ENCODE measurements around the gene KCTD1. TPM values are rescaled to one million over a fixed set of nuclear protein-coding genes. Genes with fewer than 3 reads are reported as not detected.
A peak's percentile ranks its signal among the peaks of the same experiment; 100 is the strongest.

The KCTD1 gene
- total and polyA plus RNA-seq, 2 donors (not counting 1 experiment from before 2014, with no cell fraction given) = 4.2 to 8.4 TPM

DNA sequence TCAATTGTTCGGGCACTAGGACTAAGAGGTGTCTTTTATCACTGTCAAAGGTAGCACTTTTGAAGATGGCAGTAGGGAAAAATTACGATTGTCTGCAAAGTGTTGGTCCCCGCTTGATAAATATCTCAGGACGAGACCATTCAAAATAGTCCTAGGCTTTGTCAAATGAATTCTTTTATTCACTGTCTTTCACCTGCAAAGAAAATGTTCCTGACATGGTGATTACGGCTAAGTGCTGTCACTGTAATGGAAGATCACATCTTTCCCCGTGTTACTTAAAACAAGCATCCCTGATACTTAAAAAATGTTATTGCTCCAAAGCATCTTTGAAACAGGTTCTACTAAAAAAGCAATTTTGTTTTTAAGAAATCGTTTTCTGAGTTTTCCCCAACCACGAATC is 71.7 kb downstream of the KCTD1 start:
- no peak overlapping the region for H3K4me3 ChIP-seq (replicated peaks in 1 of 4; ENCODE audit: control extremely low read depth in 1 of 4, insufficient read depth in 1 of 4, low read depth in 3 of 4, low read length in 4 of 4)
- no peak overlapping the region for H3K27ac ChIP-seq (ENCODE audit: insufficient read depth, low read length)
- no peak overlapping the region for H2AFZ ChIP-seq (ENCODE audit: low read length)
- no peak for DNase-seq (ENCODE audit: low read depth in 2 of 2)
- no peak overlapping the region for H3K4me2 ChIP-seq (ENCODE audit: extremely low read depth, insufficient read depth, low read length)
- no peaks in the 10 kb centered on the region for H3K9me3 ChIP-seq (ENCODE audit: control insufficient read depth, insufficient read depth, low read depth, low read length)
- no peak overlapping the region for H3K9ac ChIP-seq (ENCODE audit: insufficient read depth, low read length)
- H3K27me3 ChIP-seq (ENCODE audit: control insufficient read depth, insufficient read depth, low read length) = no peaks in the 10 kb centered on the region
- H3K4me1 ChIP-seq (ENCODE audit: control insufficient read depth, extremely low read depth, insufficient read depth, low read length) = peaks cover 7% of the 10 kb centered on the region
- H3K36me3 ChIP-seq (ENCODE audit: control insufficient read depth, insufficient read depth, low read length) = no peaks in the 10 kb centered on the region
- no peak for TF ChIP-seq EZH2 (IDR thresholded peaks at IDR 0.05; ENCODE audit: low read length, missing control alignments)
- TF ChIP-seq CTCF (conservative IDR thresholded peaks at IDR 0.05 in 1 of 2, IDR thresholded peaks at IDR 0.05 in 1 of 2; ENCODE audit: low read depth in 1 of 2, low read length in 2 of 2) = no peak
- no peaks in the 10 kb centered on the region for H4K20me1 ChIP-seq (ENCODE audit: control insufficient read depth, extremely low read depth, insufficient read depth, low read length)
- no peaks in the 10 kb centered on the region for H3K79me2 ChIP-seq (ENCODE audit: control insufficient read depth, insufficient read depth, low read length)

GRCh38 chr18:26474542-26474941 is 73.8 kb downstream of the KCTD1 start:
- H3K4me3 ChIP-seq (replicated peaks in 1 of 4; ENCODE audit: control extremely low read depth in 1 of 4, insufficient read depth in 1 of 4, low read depth in 3 of 4, low read length in 4 of 4) = no peak overlapping the region
- H3K9ac ChIP-seq (ENCODE audit: insufficient read depth, low read length) = no peak overlapping the region
- no peak overlapping the region for H3K4me2 ChIP-seq (ENCODE audit: extremely low read depth, insufficient read depth, low read length)
- no peaks in the 10 kb centered on the region for H3K27me3 ChIP-seq (ENCODE audit: control insufficient read depth, insufficient read depth, low read length)
- H3K9me3 ChIP-seq (ENCODE audit: control insufficient read depth, insufficient read depth, low read depth, low read length) = no peaks in the 10 kb centered on the region
- TF ChIP-seq CTCF (conservative IDR thresholded peaks at IDR 0.05 in 1 of 2, IDR thresholded peaks at IDR 0.05 in 1 of 2; ENCODE audit: low read depth in 1 of 2, low read length in 2 of 2) = no peak
- TF ChIP-seq EZH2 (IDR thresholded peaks at IDR 0.05; ENCODE audit: low read length, missing control alignments) = no peak
- H2AFZ ChIP-seq (ENCODE audit: low read length) = no peak overlapping the region
- H3K79me2 ChIP-seq (ENCODE audit: control insufficient read depth, insufficient read depth, low read length) = no peaks in the 10 kb centered on the region
- H3K27ac ChIP-seq (ENCODE audit: insufficient read depth, low read length) = no peak overlapping the region
- no peaks in the 10 kb centered on the region for H4K20me1 ChIP-seq (ENCODE audit: control insufficient read depth, extremely low read depth, insufficient read depth, low read length)
- no peaks in the 10 kb centered on the region for H3K36me3 ChIP-seq (ENCODE audit: control insufficient read depth, insufficient read depth, low read length)
- no peak for DNase-seq (ENCODE audit: low read depth in 2 of 2)
- no peaks in the 10 kb centered on the region for H3K4me1 ChIP-seq (ENCODE audit: control insufficient read depth, extremely low read depth, insufficient read depth, low read length)

- Histone ChIP-seq H3K27ac (ENCODE audit: insufficient read depth, low read length) (no peak overlapping the region), H3K9ac (ENCODE audit: insufficient read depth, low read length) (no peak overlapping the region), H3K27me3 (ENCODE audit: control insufficient read depth, insufficient read depth, low read length) (no peaks in the 10 kb centered on the region), H3K36me3 (ENCODE audit: control insufficient read depth, insufficient read depth, low read length) (no peaks in the 10 kb centered on the region), H2AFZ (ENCODE audit: low read length) (no peak overlapping the region), H3K4me1 (ENCODE audit: control insufficient read depth, extremely low read depth, insufficient read depth, low read length) (no peaks in the 10 kb centered on the region), H3K4me2 (ENCODE audit: extremely low read depth, insufficient read depth, low read length) (no peak overlapping the region), H3K4me3 (replicated peaks in 1 of 4; ENCODE audit: control extremely low read depth in 1 of 4, insufficient read depth in 1 of 4, low read depth in 3 of 4, low read length in 4 of 4) (no peak overlapping the region), H4K20me1 (ENCODE audit: control insufficient read depth, extremely low read depth, insufficient read depth, low read length) (no peaks in the 10 kb centered on the region), H3K9me3 (ENCODE audit: control insufficient read depth, insufficient read depth, low read depth, low read length) (no peaks in the 10 kb centered on the region), H3K79me2 (ENCODE audit: control insufficient read depth, insufficient read depth, low read length) (no peaks in the 10 kb centered on the region)
- DNase-seq (ENCODE audit: low read depth in 2 of 2) = peak in 1 of 2 donors; percentile 75
- TF ChIP-seq CTCF (conservative IDR thresholded peaks at IDR 0.05 in 1 of 2, IDR thresholded peaks at IDR 0.05 in 1 of 2; ENCODE audit: low read depth in 1 of 2, low read length in 2 of 2) (no peak), EZH2 (IDR thresholded peaks at IDR 0.05; ENCODE audit: low read length, missing control alignments) (no peak)
Measured at GRCh38 chr18:26473672-26474071, 74.7 kb downstream of the KCTD1 start.

Data from fibroblast of lung (primary cell).